GM18502 (cell line): ENCODE results near the gene LBX1.
"Not testable (repeated sequence)": the region's sequence is repeated elsewhere in the genome, so short reads cannot be mapped to it uniquely, and the experiment has no call there.

ENCODE experiments used
- ATAC-seq: cut with Tn5 transposase; IDR thresholded peaks from one replicate; pipeline ENCODE4 v1.9.1; 2021; ENCODE audit warnings: mild to moderate bottlenecking; ENCODE audit not compliant: unreplicated experiment, poor library complexity

Gene LBX1

DNA sequence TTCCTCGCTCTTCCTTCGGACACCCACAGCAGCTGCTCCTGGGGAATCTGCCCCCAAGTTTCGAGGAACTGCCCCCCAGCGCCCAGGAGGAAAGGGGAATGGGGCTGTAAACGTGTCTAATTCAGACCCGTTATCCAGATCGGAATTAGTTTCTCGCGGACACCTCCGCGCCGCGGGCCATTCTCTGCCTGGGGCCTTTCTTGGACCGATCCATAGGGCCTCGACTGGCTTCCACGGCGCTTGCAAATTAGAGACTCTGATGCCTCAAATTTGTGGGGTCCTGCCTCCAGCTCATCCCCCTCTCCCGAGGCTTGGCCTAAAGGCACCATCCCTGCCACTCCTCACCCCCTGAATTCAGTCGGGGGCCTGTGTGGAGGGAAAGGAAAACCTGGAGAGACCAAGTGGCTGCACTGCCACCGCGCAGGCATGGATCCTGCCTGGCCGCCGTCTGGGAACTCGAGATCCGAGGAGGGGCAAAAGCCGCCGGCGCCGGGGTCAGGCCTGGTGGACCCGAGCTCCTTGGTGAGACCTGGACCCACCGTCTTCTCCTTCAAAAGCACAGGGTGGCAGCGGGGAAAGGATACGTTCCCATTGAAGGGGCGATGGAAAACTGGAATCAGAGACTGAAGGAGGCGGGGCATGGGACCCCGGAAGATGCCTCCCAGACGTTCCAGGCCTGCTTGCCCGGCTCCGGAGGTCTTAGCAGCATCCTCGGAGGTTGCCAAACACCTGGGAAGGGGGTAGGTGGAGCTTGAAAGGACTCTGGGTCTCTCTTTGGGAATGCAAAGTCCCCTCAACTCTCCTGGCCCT, 13.7 kb downstream of the LBX1 start:
- no peak for ATAC-seq

DNA sequence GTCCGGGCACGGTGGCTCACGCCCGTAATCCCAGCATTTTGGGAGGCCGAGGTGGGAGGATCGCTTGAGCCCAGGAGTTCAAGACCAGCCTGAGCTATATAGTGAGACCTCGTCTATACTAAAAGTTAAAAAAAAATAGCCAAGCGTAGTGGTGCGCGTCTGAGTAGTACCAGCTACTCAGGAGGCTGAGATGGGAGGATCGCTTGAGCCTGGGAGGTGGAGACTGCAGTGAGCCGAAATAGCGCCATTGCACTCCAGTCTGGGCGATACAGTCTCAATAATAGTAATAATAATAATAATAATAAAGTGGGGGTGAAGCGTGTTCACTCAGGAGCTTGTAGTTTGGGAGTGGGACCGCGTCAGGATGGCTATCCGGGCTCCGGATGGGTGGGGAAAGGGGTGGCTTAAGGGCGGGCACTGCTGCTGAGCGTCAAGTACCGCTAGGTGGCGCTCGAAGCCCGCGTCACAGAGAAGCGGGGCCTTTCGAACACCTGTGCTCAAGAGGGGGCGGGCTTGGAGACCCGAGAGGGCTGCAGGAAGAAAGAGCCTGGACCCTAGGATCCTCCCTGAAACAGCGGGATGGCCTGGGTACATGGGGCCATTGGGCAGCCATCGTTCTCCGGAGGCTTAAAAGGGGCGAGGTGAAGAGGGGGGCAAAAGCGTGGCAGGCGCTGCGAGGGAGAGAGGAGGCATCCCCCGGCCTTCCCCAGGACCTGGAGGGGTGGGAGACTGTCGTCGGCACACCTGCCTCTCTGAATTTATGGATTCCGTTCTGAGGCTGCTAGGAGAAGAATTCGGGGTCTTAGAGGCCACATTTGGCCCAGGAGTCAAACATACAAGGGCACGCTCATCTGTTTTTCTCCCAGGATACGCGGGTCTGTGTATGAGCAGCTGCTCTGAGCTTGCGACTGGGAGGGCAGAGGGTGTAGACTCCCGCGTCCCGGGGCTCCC, 14.5 kb downstream of the LBX1 start:
- no peak for ATAC-seq

DNA sequence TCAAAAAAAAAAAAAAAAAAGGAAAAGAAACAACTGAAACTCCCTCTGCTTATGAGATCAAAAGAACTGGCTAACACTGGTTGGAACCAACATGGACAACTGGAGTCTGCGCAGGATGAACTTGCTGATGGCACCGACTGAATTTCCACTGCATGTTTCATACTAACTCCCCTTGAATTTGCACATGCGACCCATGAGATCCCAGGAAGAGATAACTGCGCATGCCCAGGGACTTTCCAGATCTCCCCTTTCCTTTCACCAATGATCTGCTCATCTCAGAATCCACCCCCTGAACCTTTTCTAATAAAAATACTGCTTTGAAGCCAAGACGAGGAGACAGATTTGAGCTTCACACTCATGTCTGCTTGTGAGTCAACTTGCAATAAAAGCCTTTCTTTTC, 20.7 kb downstream of the LBX1 start:
- ATAC-seq: no peak

DNA sequence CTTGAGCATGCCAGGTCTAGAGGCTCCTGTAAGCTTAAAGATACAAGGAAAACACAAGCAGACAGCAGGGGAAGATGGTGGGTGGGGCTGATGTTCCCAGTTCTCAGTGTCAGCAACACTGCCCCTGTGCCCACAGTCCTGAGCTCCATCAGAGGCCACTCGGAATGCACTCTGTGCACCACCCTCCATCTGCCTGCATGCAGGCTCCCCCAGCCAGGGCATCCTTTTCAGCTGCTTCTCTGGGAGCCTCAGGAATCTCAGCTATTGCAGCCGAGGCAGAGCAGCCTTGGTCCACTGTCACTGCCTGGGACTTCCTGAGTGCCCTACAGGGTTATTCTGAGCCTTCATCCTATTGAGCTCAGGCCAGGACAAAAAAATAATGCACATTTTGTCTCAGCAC, 22.2 kb downstream of the LBX1 start:
- no peak for ATAC-seq

DNA sequence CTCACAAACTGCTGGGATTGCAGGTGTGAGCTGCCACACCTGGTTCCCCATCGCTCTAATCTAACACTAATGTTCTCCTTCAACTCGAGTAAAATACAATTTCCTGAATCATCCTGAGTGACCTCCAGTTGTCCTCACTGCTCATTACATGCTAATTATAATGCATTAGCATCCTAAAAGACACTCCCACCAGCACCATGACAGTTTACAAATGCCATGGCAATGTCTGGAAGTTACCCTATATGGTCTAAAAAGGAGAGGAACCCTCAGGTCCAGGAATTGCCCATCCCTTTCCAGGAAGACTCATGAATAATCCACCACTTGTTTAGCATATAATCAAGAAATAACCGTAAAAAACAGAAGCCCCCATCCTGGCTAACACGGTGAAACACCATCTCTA, 26.6 kb downstream of the LBX1 start:
- not testable (repeated sequence) for ATAC-seq

DNA sequence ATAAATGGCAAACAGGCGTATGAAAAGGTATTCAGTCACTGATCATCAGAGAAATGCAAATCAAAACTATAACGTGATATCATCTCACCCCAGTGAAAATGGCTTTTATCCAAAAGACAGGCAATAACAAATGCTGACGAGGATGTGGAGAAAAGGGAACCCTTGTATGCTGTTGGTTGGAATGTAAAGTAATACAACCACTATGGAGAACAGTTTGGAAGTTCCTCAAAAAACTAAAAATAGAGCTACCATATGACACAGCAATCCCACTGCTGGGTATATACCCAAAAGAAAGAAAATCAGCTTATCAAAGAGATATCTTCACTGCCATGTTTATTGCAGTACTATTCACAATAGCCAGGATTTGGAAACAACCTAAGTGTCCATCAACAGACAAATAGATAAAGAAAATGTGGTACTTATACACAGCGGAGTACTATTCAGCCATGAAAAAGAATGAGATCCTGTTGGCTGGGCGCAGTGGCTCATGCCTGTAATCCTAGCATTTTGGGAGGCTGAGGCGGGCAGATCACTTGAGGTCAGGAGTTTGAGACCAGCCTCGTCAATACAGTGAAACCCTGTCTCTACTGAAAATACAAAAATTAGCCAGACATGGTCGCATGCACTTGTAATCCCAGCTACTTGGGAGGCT, 30.8 kb downstream of the LBX1 start:
- ATAC-seq: not testable (repeated sequence)

DNA sequence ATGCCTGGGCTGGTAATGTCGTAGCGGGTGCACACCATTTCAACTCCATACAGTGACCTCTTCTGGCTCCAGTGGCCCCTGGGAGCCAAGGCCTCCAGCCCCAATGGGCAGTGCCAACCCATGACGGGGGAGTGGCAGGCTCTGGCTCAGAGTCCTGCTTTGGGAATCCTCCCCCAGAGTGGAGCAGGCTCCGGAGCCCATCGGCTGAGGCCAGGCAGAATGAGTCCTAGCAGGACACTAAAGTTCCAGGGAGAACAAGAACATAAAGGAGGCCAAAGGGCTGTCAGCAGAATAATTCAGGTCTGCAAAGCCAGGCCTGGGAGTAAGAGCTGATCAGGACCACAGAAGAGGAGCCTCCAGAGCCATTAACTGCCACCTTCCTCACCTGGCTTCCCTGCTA, 33.3 kb downstream of the LBX1 start:
- ATAC-seq: no peak

DNA sequence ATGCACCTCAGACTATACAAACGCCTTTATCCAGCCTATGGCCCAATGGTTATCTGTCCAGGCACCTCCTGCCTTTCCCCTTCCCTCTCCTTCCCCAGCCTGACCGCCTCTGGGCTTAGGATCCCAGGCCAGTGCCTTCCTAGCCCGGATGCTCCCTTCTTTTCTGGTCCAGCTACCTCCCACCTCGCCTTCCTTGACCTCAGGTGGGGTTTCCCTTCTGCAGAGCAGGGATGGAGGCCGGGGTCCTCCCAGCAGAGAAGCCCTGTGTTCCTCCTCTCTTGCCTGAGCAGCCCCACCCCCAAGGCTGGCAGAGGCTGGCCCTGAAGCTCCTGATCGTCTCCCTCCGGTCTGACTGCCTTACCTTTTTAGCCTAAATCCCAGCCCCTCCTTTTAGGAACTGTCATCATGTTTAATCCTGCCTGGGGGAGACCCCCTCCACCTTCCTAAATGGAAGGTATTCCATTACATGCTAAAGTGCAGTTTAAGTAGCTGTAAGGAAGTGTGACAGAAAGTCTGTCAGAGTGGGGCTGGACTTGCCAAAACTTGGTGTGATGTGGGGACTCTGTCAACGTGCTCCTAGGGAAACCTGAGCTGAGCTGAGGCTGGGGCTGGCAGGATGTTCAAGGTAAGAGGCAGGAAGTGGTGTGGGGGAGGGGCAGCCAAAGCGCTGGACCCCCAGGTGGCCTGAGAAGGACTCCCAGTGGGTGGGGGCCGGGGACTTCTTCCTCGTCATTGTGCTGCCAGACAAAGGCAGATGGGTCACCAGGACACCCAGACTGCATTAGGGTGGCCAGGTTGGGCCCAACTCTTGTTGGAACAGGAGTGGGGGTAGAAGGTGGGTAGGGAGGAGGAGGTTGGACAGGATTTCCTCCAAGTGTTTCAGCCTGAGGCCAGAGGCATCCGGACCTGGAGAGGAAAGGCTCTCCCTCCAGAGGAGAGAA, 39.5 kb downstream of the LBX1 start:
- no peak for ATAC-seq

DNA sequence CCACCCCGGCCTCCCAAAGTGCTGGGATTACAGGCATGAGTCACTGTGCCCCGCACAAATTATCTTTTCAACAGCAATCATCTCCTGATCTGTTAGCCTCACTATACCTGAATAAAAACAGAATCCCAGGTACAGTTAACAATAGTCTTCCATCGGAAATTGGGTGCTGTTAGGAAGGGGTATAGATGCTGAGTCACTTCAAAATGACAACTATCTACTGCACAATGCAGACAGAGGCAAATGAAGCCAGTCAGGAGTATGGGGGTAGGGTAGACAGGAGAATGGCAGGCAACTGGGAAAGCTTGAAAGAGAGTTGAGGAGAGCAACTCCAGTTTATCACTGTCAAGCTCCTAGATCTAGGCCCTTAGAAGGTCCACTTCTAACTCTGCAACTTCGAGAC, 40.3 kb downstream of the LBX1 start:
- ATAC-seq: no peak

DNA sequence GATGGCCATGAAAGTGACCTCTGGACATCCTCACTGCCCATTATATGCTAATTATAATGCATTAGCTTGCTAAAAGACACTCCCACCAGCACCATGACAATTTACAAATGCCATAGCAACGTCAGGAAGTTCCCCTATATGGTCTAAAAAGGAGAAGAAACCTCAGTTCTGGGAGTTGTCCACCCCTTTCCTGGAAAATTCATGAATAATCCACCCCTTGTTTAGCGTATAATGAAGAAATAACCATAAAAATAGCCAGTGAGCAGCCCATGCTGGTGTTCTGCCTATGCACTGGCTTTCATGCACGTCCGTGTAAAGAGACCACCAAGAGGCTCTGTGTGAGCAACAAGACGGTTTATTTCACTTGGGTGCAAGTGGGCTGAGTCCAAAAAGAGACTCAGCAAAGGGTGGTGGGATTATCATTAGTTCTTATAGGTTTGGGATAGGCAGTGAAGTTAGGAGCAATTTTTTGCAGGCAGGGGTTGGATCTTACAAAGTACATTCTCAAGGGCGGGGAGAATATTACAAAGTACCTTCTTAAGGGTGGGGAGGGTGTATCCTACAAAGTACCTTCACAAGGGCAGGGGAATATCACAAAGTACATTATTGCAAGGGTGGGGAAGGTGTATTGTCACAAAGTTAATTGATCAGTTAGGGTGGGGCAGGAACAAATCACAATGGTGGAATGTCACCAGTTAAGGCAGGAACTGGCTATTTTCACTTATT, 45.6 kb downstream of the LBX1 start:
- ATAC-seq: no peak

DNA sequence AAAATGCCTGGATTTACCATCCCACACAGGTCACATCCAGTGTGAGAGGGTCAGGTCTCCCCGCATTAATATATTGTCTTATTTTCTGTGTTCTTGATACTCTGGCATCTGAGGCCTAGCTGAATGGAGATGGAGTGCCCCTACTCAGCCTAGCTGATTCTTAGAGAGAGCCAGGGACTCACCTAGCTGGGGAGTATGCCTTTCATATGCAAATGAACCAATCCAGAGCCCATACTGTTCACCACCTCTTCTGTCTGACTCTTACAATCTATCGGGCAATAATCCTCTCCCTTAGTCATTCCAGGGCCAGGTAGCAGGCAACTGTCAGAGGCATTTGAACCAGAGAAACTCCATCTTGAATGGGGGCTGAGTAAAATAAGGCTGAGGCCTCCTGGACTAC, 46.3 kb downstream of the LBX1 start:
- ATAC-seq: no peak
